CD4-positive, CD25-positive, alpha-beta regulatory T cell (primary cell): Measurements from ENCODE around the gene POLQ. TPM values are rescaled to one million over a fixed set of nuclear protein-coding genes. Genes with fewer than 3 reads are reported as not detected.
A peak's percentile ranks its signal among the peaks of the same experiment; 100 is the strongest.
"Not testable (repeated sequence)": the region's sequence is repeated elsewhere in the genome, so short reads cannot be mapped to it uniquely, and the experiment has no call there.

Experiments
- ATAC-seq, 2 donors: fragments of 150-1000 bp; cut with Tn5 transposase; one replicate each; pipeline ENCODE4 v1.10.0; 2021; ENCODE audit warnings: low read depth in 2 of 2, moderate number of reproducible peaks in 2 of 2, moderate library complexity in 1 of 2
- DNase-seq, 3 donors: peaks; one replicate each; pipeline versions ENCODE4 v3.0.0 to v3.0.0-alpha.2; 2012 to 2022; ENCODE audit warnings: mixed read lengths in 1 of 3
- H3K27ac ChIP-seq: one replicate; pipeline ENCODE4 v1.7.0; 2013; ENCODE audit warnings: mild to moderate bottlenecking, low read length; ENCODE audit not compliant: insufficient read depth, poor library complexity, severe bottlenecking
- H3K27me3 ChIP-seq: one replicate; pipeline ENCODE4 v1.7.0; 2013; ENCODE audit warnings: low read length; ENCODE audit not compliant: control insufficient read depth, insufficient read depth
- H3K36me3 ChIP-seq: one replicate; pipeline ENCODE4 v1.7.0; 2013; ENCODE audit warnings: mild to moderate bottlenecking, low read length, moderate library complexity; ENCODE audit not compliant: control insufficient read depth, insufficient read depth
- H3K4me1 ChIP-seq: 2 replicates; pipeline ENCODE4 v1.7.0; 2013; ENCODE audit warnings: mild to moderate bottlenecking, low read length; ENCODE audit not compliant: insufficient read depth, control insufficient read depth, poor library complexity, severe bottlenecking
- H3K4me3 ChIP-seq: one replicate; pipeline ENCODE4 v1.7.0; 2013; ENCODE audit warnings: low read depth, mild to moderate bottlenecking, low read length, moderate library complexity
- H3K9me3 ChIP-seq, 2 experiments: 1 replicate in 1 of 2; 2 replicates in 1 of 2; pipeline ENCODE4 v1.7.0; 2013; ENCODE audit warnings: low read length in 2 of 2, mild to moderate bottlenecking in 1 of 2, moderate library complexity in 1 of 2; ENCODE audit not compliant: control insufficient read depth in 2 of 2
- H3K27ac Mint-ChIP-seq, 3 donors: one replicate each; pipeline ENCODE4 v1.8.0; 2020 to 2022; ENCODE audit warnings: mild to moderate bottlenecking in 3 of 3, mixed read lengths in 3 of 3, moderate library complexity in 2 of 3
- H3K27me3 Mint-ChIP-seq: one replicate; pipeline ENCODE4 v1.8.0; 2022; ENCODE audit warnings: mild to moderate bottlenecking, mixed read lengths
- H3K36me3 Mint-ChIP-seq: one replicate; pipeline ENCODE4 v1.8.0; 2020; ENCODE audit warnings: mixed read lengths
- H3K4me1 Mint-ChIP-seq, 4 donors: one replicate each; pipeline ENCODE4 v1.8.0; 2020 to 2022; ENCODE audit warnings: mixed read lengths in 4 of 4, mild to moderate bottlenecking in 1 of 4
- H3K4me3 Mint-ChIP-seq, 4 donors: one replicate each; pipeline ENCODE4 v1.8.0; 2020 to 2022; ENCODE audit warnings: mild to moderate bottlenecking in 4 of 4, mixed read lengths in 4 of 4, moderate library complexity in 3 of 4
- H3K9me3 Mint-ChIP-seq, 7 donors: one replicate each; pipeline ENCODE4 v1.8.0; 2020 to 2022; ENCODE audit warnings: mixed read lengths in 7 of 7, mild to moderate bottlenecking in 3 of 7, moderate library complexity in 2 of 7
- polyA plus RNA-seq, 4 donors: library from polyadenylated mRNA; unstranded; fragments of 300-500 nt; fragmentation: Illumina TruSeq; gene quantifications; one replicate each; pipeline ENCODE4 v1.2.3, GENCODE V29; 2021
- total RNA-seq: library from RNA; stranded (reverse); gene quantifications from one replicate; pipeline ENCODE4 v1.2.3, GENCODE V29; 2022

The POLQ gene
- total and polyA plus RNA-seq, 5 donors from 2014 or later, result 0.10 to 0.72 (median 0.36) TPM

GRCh38 chr3:121482660-121483059 is 63.1 kb downstream of the POLQ start:
- DNase-seq (no peak), ATAC-seq (no peak)
- H3K9me3 Mint-ChIP-seq, result no peaks in the 10 kb centered on the region
- Histone ChIP-seq H3K4me3 (no peak overlapping the region), H3K27me3 (no peaks in the 10 kb centered on the region), H3K27ac (no peak overlapping the region), H3K4me1 (no peaks in the 10 kb centered on the region), H3K36me3 (no peaks in the 10 kb centered on the region), H3K9me3 (no peaks in the 10 kb centered on the region)
- H3K4me1 Mint-ChIP-seq, result peaks cover 0 to 12% (median 3%) of the 10 kb centered on the region in 4 donors
- no peaks in the 10 kb centered on the region for H3K27me3 Mint-ChIP-seq
- H3K27ac Mint-ChIP-seq, result no peak overlapping the region
- H3K36me3 Mint-ChIP-seq, result no peaks in the 10 kb centered on the region
- H3K4me3 Mint-ChIP-seq, result no peak overlapping the region

DNA sequence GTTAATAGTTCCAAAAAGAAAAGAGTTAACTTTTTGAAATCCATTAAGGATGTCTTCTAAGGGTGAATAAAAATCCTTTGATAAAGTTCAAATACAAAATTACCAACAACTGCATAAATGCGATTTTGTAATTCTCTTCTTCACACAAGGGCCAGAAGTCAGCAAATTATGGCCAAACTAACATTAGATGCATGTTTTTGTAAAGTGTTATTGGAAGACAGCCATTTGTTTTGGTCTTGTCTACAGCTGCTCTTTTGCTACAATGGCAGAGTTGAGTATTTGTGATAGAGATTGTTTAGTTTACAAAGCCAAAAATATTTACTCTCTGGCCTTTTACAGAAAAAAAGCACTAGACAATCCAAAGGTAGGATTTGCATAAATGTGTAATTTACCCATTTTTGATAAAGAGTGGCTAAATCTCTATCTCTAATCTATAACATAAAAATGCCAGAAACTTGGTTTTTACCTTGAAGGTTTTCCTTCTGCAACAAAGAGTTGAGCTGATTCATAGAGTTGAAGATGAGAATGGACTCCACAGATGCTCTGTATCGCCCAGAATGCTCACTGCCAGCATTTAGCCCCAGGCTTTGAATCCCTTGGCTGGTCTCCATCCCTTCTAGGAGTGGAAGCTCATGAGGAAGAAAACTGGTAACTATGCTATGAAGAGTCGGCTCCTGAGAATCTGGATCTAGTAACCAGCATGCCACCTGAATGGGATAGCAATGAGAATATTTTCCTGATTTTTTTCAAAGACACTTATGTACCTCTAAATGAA is 64.5 kb downstream of the POLQ start:
- Histone ChIP-seq H3K9me3 (no peaks in the 10 kb centered on the region), H3K4me3 (no peak overlapping the region), H3K27me3 (no peaks in the 10 kb centered on the region), H3K27ac (no peak overlapping the region), H3K4me1 (no peaks in the 10 kb centered on the region), H3K36me3 (no peaks in the 10 kb centered on the region)
- no peak overlapping the region for H3K4me3 Mint-ChIP-seq
- no peak overlapping the region for H3K27ac Mint-ChIP-seq
- DNase-seq (no peak), ATAC-seq (no peak)
- no peaks in the 10 kb centered on the region for H3K36me3 Mint-ChIP-seq
- no peaks in the 10 kb centered on the region for H3K9me3 Mint-ChIP-seq
- peaks cover 0 to 12% (median 3%) of the 10 kb centered on the region in 4 donors for H3K4me1 Mint-ChIP-seq
- H3K27me3 Mint-ChIP-seq, result no peaks in the 10 kb centered on the region

GRCh38 chr3:121477589-121477988 is 68.2 kb downstream of the POLQ start:
- H3K27me3 Mint-ChIP-seq, result no peaks in the 10 kb centered on the region
- H3K9me3 ChIP-seq, result no peaks in the 10 kb centered on the region
- H3K36me3 ChIP-seq, result no peaks in the 10 kb centered on the region
- H3K4me1 Mint-ChIP-seq, result peaks cover 0 to 7% (median under 1%) of the 10 kb centered on the region in 4 donors
- DNase-seq (no peak), ATAC-seq (no peak)
- no peaks in the 10 kb centered on the region for H3K36me3 Mint-ChIP-seq
- peaks cover 0 to 2% (median 0%) of the 10 kb centered on the region in 7 donors for H3K9me3 Mint-ChIP-seq
- no peak overlapping the region for H3K4me3 Mint-ChIP-seq
- H3K4me3 ChIP-seq, result no peak overlapping the region
- no peaks in the 10 kb centered on the region for H3K27me3 ChIP-seq
- H3K27ac Mint-ChIP-seq, result peak overlapping the region in 1 of 3 donors; percentile 6
- H3K4me1 ChIP-seq, result no peaks in the 10 kb centered on the region
- H3K27ac ChIP-seq, result no peak overlapping the region

- Histone ChIP-seq H3K4me1 (no peaks in the 10 kb centered on the region), H3K4me3 (no peak overlapping the region), H3K9me3 (no peaks in the 10 kb centered on the region), H3K36me3 (no peaks in the 10 kb centered on the region), H3K27ac (no peak overlapping the region), H3K27me3 (no peaks in the 10 kb centered on the region)
- H3K27ac Mint-ChIP-seq, result no peak overlapping the region
- ATAC-seq, result no peak
- H3K36me3 Mint-ChIP-seq, result no peaks in the 10 kb centered on the region
- no peak overlapping the region for H3K4me3 Mint-ChIP-seq
- no peaks in the 10 kb centered on the region for H3K4me1 Mint-ChIP-seq
- no peaks in the 10 kb centered on the region for H3K27me3 Mint-ChIP-seq
- peaks cover 0 to 2% (median 0%) of the 10 kb centered on the region in 7 donors for H3K9me3 Mint-ChIP-seq
- no peak for DNase-seq
Measured at GRCh38 chr3:121473001-121473400, 72.8 kb downstream of the POLQ start.

- H3K4me1 Mint-ChIP-seq, result no peaks in the 10 kb centered on the region
- H3K36me3 ChIP-seq, result no peaks in the 10 kb centered on the region
- no peak for DNase-seq
Measured at GRCh38 chr3:121467085-121467484, 78.7 kb downstream of the POLQ start.

GRCh38 chr3:121463745-121464144 is 82.0 kb downstream of the POLQ start:
- Mint-ChIP-seq H3K27me3 (no peaks in the 10 kb centered on the region), H3K4me1 (no peaks in the 10 kb centered on the region), H3K27ac (no peak overlapping the region), H3K36me3 (peaks cover 10% of the 10 kb centered on the region), H3K4me3 (no peak overlapping the region), H3K9me3 (peaks cover 0 to 3% (median 0%) of the 10 kb centered on the region in 7 donors)
- H3K9me3 ChIP-seq, result no peaks in the 10 kb centered on the region
- no peaks in the 10 kb centered on the region for H3K27me3 ChIP-seq
- H3K36me3 ChIP-seq, result no peaks in the 10 kb centered on the region
- DNase-seq, result no peak
- no peaks in the 10 kb centered on the region for H3K4me1 ChIP-seq
- H3K27ac ChIP-seq, result no peak overlapping the region
- no peak for ATAC-seq
- H3K4me3 ChIP-seq, result no peak overlapping the region

More at GRCh38 chr3:121467085-121467484, 78.7 kb downstream of the POLQ start:
- no peak overlapping the region for H3K27ac Mint-ChIP-seq
- H3K4me3 Mint-ChIP-seq, result no peak overlapping the region
- no peak overlapping the region for H3K4me3 ChIP-seq
- H3K4me1 ChIP-seq, result no peaks in the 10 kb centered on the region
- no peaks in the 10 kb centered on the region for H3K27me3 Mint-ChIP-seq
- H3K27ac ChIP-seq, result no peak overlapping the region
- no peaks in the 10 kb centered on the region for H3K9me3 ChIP-seq
- H3K36me3 Mint-ChIP-seq, result peaks cover 10% of the 10 kb centered on the region
- ATAC-seq, result no peak
- H3K9me3 Mint-ChIP-seq, result peaks cover 0 to 3% (median 0%) of the 10 kb centered on the region in 7 donors
- H3K27me3 ChIP-seq, result no peaks in the 10 kb centered on the region

GRCh38 chr3:121462565-121462964 is 83.2 kb downstream of the POLQ start:
- DNase-seq (no peak), ATAC-seq (no peak)
- no peak overlapping the region for H3K4me3 ChIP-seq
- Mint-ChIP-seq H3K9me3 (peaks cover 0 to 3% (median 0%) of the 10 kb centered on the region in 7 donors), H3K4me3 (no peak overlapping the region), H3K4me1 (no peaks in the 10 kb centered on the region), H3K27ac (no peak overlapping the region), H3K36me3 (peaks cover 10% of the 10 kb centered on the region), H3K27me3 (no peaks in the 10 kb centered on the region)
- H3K9me3 ChIP-seq, result no peaks in the 10 kb centered on the region
- H3K4me1 ChIP-seq, result no peaks in the 10 kb centered on the region
- H3K36me3 ChIP-seq, result no peaks in the 10 kb centered on the region
- H3K27ac ChIP-seq, result no peak overlapping the region
- H3K27me3 ChIP-seq, result no peaks in the 10 kb centered on the region

DNA sequence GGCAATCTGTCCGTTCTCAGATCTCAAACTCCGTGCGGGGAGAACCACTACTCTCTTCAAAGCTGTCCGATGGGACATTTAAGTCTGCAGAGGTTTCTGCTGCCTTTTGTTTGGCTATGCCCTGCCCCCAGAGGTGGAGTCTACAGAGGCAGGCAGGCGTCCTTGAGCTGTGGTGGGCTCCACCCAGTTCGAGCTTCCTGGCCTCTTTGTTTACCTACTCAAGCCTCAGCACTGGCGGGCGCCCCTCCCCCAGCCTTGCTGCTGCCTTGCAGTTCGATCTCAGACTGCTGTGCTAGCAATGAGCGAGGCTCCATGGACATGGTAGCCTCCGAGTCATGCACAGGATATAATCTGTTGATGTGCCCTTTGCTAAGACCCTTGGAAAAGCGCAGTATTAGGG is 94.0 kb downstream of the POLQ start:
- peaks cover 11% of the 10 kb centered on the region for H3K36me3 Mint-ChIP-seq
- not testable (repeated sequence) for ATAC-seq
- peak in 1 of 3 donors; percentile 27 for DNase-seq

More for the DNA sequence above, 94.0 kb downstream of the POLQ start:
- H3K27me3 ChIP-seq, H3K4me3 ChIP-seq, H3K9me3 Mint-ChIP-seq, H3K9me3 ChIP-seq, H3K27ac Mint-ChIP-seq, H3K36me3 ChIP-seq, H3K4me1 Mint-ChIP-seq, H3K27ac ChIP-seq, H3K4me3 Mint-ChIP-seq, H3K27me3 Mint-ChIP-seq, H3K4me1 ChIP-seq: not testable (repeated sequence)
